ENCODE results near the gene NAALADL2.

The NAALADL2 gene

DNA sequence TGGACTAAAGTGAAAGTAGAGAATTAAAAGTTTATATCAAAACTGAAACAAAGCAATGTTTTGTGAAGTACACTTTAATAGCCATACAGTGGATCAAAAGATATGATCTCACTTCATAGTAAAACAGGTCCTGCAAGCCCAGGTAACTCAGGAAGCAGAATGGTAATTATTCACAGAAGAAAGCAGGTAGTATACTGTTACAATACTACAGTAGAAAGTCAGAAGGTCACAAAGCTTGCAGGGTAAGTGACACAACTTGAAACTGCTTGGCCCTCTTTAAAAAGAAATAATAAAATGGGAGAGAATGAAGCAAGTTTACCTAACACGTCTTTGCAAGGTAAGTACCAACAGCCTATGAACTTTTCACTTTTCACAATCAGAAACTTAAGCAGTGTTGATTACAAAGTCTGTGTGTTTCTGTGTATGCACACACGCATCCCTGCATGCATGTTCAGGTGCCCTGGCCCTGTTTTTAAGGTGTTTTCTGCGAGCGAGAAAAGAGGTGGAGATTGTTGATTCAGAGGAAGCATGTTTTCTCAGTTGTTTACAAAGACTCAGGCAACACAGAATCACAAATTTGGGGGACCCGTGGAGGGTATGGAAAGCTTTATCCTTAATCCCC is at the start of gene NAALADL2:
Gene NAALADL2, plus strand, starts transcription at position 221 of the 622 bp plus-strand sequence.
- H3K36me3 ChIP-seq (ENCODE audit: control insufficient read depth, insufficient read depth, low read length) = no peaks in the 10 kb centered on the region
- no peaks in the 10 kb centered on the region for H3K27me3 ChIP-seq (ENCODE audit: control insufficient read depth, insufficient read depth, low read length)
- peaks cover 4% of the 10 kb centered on the region for H3K4me1 ChIP-seq (ENCODE audit: control insufficient read depth, insufficient read depth, low read length)
- no peak within 1 kb of the TSS for H3K4me3 ChIP-seq (ENCODE audit: low read depth, low read length)
- no peak within 1 kb of the TSS for H3K9ac ChIP-seq (ENCODE audit: low read depth, low read length)
- H3K9me3 ChIP-seq (ENCODE audit: control insufficient read depth, insufficient read depth, low read length) = no peaks in the 10 kb centered on the region

DNA sequence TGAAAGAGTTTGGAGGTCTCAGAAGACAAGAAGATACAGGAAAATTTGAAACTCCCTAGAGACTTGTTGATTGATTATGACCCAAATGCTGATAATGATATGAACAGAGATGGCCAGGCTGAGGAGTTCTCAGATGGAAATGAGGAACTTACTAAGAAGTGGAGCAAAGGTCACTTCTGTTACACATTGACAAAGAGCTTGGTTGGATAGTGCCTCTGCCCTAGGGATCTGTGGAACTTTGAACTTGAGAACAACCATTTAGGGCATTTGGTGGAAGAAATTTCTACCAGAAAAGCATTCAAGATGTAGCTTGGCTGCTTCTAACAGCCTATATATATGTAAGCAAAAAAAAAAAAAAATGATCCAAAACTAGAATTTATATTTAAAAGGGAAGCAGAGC is 48.9 kb upstream of the NAALADL2 start:
- Histone ChIP-seq H3K36me3 (ENCODE audit: control insufficient read depth, insufficient read depth, low read length) (no peaks in the 10 kb centered on the region), H3K4me3 (ENCODE audit: low read depth, low read length) (no peak overlapping the region), H3K4me1 (ENCODE audit: control insufficient read depth, insufficient read depth, low read length) (no peaks in the 10 kb centered on the region), H3K9me3 (ENCODE audit: control insufficient read depth, insufficient read depth, low read length) (no peaks in the 10 kb centered on the region), H3K9ac (ENCODE audit: low read depth, low read length) (no peak overlapping the region), H3K27me3 (ENCODE audit: control insufficient read depth, insufficient read depth, low read length) (no peaks in the 10 kb centered on the region)

DNA sequence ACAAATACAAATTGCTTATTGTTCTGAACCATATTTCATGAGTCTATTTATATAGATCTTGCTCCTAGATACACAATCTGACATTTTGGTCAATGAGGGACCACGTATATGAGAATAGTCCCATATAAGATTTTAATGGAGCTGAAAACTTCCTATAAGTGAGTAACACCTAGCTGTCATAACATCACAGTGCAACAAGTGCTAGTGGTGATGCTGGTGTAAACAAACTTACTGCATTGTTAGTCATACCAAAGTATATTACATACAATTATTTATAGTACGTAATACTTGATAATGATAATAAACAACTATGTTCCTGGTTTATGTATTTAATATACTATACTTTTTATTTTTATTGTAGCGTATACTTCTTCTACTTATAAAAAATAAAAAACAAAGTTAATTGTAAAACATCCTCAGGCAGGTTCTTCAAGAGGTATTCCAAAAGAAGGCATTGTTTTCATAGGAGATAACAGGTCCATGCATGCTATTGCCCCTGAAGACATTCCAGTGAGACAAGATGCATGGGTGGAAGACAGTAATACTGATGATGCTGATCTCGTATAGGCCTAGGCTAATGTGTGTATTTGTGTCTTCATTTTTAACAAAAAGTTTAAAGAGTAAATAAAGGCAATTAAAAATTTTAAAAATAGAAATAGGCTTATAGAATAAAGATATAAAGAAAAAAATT is 46.8 kb upstream of the NAALADL2 start:
- H3K27me3 ChIP-seq (ENCODE audit: control insufficient read depth, insufficient read depth, low read length) = no peaks in the 10 kb centered on the region
- H3K4me3 ChIP-seq (ENCODE audit: low read depth, low read length) = no peak overlapping the region
- no peaks in the 10 kb centered on the region for H3K9me3 ChIP-seq (ENCODE audit: control insufficient read depth, insufficient read depth, low read length)
- no peaks in the 10 kb centered on the region for H3K36me3 ChIP-seq (ENCODE audit: control insufficient read depth, insufficient read depth, low read length)
- H3K9ac ChIP-seq (ENCODE audit: low read depth, low read length) = no peak overlapping the region
- no peaks in the 10 kb centered on the region for H3K4me1 ChIP-seq (ENCODE audit: control insufficient read depth, insufficient read depth, low read length)

DNA sequence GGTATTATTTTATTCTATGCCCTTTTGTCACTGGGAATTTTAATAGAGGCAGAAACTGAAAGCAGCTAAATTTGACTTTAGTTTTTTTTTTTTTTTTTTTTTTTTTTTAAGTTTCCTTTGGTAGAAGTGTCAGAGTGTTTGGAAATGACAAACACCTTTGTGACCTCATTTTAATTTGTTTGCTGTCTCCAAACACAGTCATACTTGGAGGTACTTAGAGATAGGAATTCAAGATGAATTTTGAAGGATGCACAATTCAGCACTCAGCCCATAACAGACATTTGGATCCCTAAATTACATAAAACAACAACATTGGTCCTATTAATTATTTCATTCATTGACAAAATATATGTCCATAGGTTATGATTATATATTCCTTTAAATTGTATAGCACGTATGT is 43.4 kb upstream of the NAALADL2 start:
- Histone ChIP-seq H3K9ac (ENCODE audit: low read depth, low read length) (no peak overlapping the region), H3K9me3 (ENCODE audit: control insufficient read depth, insufficient read depth, low read length) (no peaks in the 10 kb centered on the region)

DNA sequence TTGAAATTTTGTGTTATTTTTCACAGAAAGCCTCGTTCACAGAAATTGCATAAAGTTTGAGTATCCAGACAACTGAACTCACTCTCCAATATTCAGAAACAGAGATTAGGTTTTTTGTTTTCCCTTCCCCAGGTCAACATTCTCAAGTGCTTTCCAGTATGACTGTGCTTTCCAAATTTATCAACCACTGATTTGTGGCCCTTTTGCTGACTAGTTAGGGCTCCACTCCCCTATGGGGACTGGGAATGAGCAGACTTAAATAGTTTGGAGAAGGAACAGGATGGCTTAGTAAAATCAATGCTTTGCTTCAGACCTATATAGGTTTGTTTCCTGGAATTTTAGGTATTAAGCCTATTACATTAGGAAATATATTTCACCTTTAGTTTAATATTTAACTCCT is 38.2 kb upstream of the NAALADL2 start:
- H3K27me3 ChIP-seq (ENCODE audit: control insufficient read depth, insufficient read depth, low read length) = no peaks in the 10 kb centered on the region
- no peak overlapping the region for H3K4me3 ChIP-seq (ENCODE audit: low read depth, low read length)
- no peaks in the 10 kb centered on the region for H3K4me1 ChIP-seq (ENCODE audit: control insufficient read depth, insufficient read depth, low read length)
- no peaks in the 10 kb centered on the region for H3K36me3 ChIP-seq (ENCODE audit: control insufficient read depth, insufficient read depth, low read length)
- H3K9ac ChIP-seq (ENCODE audit: low read depth, low read length) = no peak overlapping the region
- H3K9me3 ChIP-seq (ENCODE audit: control insufficient read depth, insufficient read depth, low read length) = no peaks in the 10 kb centered on the region

More for the DNA sequence above, 43.4 kb upstream of the NAALADL2 start:
- no peaks in the 10 kb centered on the region for H3K27me3 ChIP-seq (ENCODE audit: control insufficient read depth, insufficient read depth, low read length)
- no peaks in the 10 kb centered on the region for H3K4me1 ChIP-seq (ENCODE audit: control insufficient read depth, insufficient read depth, low read length)
- H3K4me3 ChIP-seq (ENCODE audit: low read depth, low read length) = no peak overlapping the region
- no peaks in the 10 kb centered on the region for H3K36me3 ChIP-seq (ENCODE audit: control insufficient read depth, insufficient read depth, low read length)

DNA sequence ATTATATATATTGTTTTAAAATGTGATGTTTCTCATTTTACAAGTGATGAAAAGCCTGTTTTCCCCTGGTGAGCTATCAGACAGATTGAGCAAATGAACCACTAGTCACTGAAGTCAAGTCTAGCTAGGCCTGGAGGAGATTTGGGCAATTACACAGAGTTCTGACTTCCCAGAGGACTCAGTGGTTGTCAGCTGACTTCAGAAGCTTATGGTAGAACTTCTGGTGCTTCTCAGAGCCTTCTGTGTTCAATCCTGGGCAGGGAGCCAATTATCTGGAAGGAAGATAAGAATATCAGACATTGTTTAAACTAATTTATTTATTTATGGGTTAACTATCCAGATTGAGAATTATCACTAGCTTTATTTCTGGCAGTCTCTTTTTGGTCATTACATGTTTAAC is 37.7 kb upstream of the NAALADL2 start:
- Histone ChIP-seq H3K9me3 (ENCODE audit: control insufficient read depth, insufficient read depth, low read length) (no peaks in the 10 kb centered on the region), H3K27me3 (ENCODE audit: control insufficient read depth, insufficient read depth, low read length) (no peaks in the 10 kb centered on the region), H3K36me3 (ENCODE audit: control insufficient read depth, insufficient read depth, low read length) (no peaks in the 10 kb centered on the region), H3K9ac (ENCODE audit: low read depth, low read length) (no peak overlapping the region), H3K4me3 (ENCODE audit: low read depth, low read length) (no peak overlapping the region), H3K4me1 (ENCODE audit: control insufficient read depth, insufficient read depth, low read length) (no peaks in the 10 kb centered on the region)

DNA sequence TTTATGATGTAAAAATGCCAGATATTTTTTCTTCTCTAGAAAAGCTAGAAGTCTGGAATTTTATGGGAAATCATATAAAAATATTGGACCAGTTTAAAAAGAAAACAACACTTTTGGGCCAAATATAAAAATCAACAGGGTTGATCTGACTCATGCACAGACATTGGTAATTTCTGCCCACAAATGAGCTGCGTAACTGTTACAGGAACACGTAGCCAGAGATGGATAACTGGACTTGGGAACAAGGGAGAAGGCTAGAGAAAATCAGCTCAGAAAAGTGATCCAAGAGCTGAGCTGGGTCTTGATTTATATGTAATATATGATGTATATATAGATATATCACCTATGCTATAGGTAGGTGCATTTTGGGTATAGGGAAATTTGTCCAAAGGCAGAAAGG is 36.8 kb upstream of the NAALADL2 start:
- Histone ChIP-seq H3K4me3 (ENCODE audit: low read depth, low read length) (no peak overlapping the region), H3K36me3 (ENCODE audit: control insufficient read depth, insufficient read depth, low read length) (no peaks in the 10 kb centered on the region), H3K9ac (ENCODE audit: low read depth, low read length) (no peak overlapping the region), H3K4me1 (ENCODE audit: control insufficient read depth, insufficient read depth, low read length) (no peaks in the 10 kb centered on the region), H3K9me3 (ENCODE audit: control insufficient read depth, insufficient read depth, low read length) (no peaks in the 10 kb centered on the region), H3K27me3 (ENCODE audit: control insufficient read depth, insufficient read depth, low read length) (no peaks in the 10 kb centered on the region)

DNA sequence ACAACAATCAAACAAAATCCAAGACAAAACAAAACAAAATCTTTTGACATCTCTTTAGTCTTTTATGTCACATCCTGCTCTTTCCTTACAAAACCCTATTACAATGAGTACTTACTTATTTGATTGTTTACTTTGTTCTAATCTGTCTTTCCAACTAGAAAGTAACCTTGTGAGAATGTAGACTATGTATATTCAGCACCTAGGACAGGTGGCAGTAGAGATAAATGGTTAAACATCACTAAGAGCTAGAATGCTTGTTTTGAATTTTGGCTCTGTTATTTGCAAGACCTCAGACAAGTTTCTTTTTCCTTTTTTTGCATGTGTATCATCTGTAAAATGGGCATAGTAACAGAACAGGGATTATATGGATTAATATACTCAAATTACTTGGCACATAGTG is 33.1 kb upstream of the NAALADL2 start:
- Histone ChIP-seq H3K36me3 (ENCODE audit: control insufficient read depth, insufficient read depth, low read length) (no peaks in the 10 kb centered on the region), H3K27me3 (ENCODE audit: control insufficient read depth, insufficient read depth, low read length) (no peaks in the 10 kb centered on the region), H3K4me3 (ENCODE audit: low read depth, low read length) (no peak overlapping the region), H3K9me3 (ENCODE audit: control insufficient read depth, insufficient read depth, low read length) (no peaks in the 10 kb centered on the region), H3K9ac (ENCODE audit: low read depth, low read length) (no peak overlapping the region), H3K4me1 (ENCODE audit: control insufficient read depth, insufficient read depth, low read length) (no peaks in the 10 kb centered on the region)

DNA sequence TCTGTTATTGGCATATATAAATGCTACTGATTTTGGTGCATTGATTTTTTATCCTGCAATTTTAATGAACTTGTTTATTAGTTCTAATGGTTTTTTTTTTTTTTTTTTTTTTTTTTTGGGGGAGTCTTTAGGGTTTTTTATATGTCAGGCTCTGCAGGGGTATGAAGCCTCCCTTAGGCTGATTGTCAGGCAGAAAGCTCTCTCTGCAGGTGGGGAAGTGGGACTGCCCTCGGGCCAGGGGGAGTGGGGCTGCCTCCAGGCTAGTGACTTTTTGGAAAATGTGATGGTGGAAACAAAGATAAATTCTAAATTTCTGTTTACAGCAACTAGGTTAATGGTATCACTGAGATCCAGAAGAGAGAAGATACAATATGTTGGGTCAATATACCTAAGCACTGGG is 14.4 kb upstream of the NAALADL2 start:
- peaks cover 3% of the 10 kb centered on the region for H3K4me1 ChIP-seq (ENCODE audit: control insufficient read depth, insufficient read depth, low read length)
- no peaks in the 10 kb centered on the region for H3K36me3 ChIP-seq (ENCODE audit: control insufficient read depth, insufficient read depth, low read length)
- no peaks in the 10 kb centered on the region for H3K9me3 ChIP-seq (ENCODE audit: control insufficient read depth, insufficient read depth, low read length)
- no peak overlapping the region for H3K9ac ChIP-seq (ENCODE audit: low read depth, low read length)
- no peaks in the 10 kb centered on the region for H3K27me3 ChIP-seq (ENCODE audit: control insufficient read depth, insufficient read depth, low read length)
- H3K4me3 ChIP-seq (ENCODE audit: low read depth, low read length) = no peak overlapping the region

DNA sequence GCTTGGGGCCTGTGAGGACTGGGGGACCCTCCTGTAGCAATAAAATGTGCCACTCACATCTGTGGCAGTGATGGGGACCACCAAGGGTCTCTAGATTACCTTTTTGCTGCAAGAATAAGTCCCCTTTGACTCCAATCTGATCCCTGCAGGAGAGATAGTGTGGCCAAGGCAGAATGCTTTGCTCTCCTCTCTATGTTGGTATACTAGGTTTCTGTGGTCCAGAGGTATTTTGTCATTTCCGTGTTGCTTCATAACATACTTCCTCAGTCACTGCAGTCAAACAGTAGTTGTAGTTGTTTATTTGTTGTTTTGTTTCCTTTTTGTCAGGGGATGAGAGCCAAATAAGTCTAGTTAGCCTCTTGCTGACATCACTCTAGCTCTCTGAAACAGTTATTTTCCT is 13.1 kb upstream of the NAALADL2 start:
- Histone ChIP-seq H3K27me3 (ENCODE audit: control insufficient read depth, insufficient read depth, low read length) (no peaks in the 10 kb centered on the region), H3K36me3 (ENCODE audit: control insufficient read depth, insufficient read depth, low read length) (no peaks in the 10 kb centered on the region), H3K9ac (ENCODE audit: low read depth, low read length) (no peak overlapping the region), H3K9me3 (ENCODE audit: control insufficient read depth, insufficient read depth, low read length) (no peaks in the 10 kb centered on the region), H3K4me1 (ENCODE audit: control insufficient read depth, insufficient read depth, low read length) (no peaks in the 10 kb centered on the region), H3K4me3 (ENCODE audit: low read depth, low read length) (no peak overlapping the region)

DNA sequence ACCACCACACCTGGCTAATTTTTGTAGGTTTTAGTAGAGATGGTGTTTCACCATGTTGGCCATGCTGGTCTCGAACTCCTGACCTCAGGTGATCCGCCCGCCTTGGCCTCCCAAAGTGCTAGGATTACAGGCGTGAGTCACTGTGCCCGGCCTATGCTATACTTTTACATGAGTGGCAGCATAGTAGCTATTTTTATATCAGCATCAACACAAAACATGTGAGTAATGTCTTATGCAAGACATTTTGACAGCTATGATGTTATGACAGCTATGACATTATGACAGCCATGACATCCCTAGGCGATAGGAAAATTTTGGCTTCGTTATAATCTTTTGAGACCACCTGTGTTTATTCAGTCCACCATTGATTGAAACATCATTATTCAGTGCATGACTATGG is 4.1 kb upstream of the NAALADL2 start:
- no peaks in the 10 kb centered on the region for H3K36me3 ChIP-seq (ENCODE audit: control insufficient read depth, insufficient read depth, low read length)
- no peaks in the 10 kb centered on the region for H3K27me3 ChIP-seq (ENCODE audit: control insufficient read depth, insufficient read depth, low read length)
- H3K9me3 ChIP-seq (ENCODE audit: control insufficient read depth, insufficient read depth, low read length) = no peaks in the 10 kb centered on the region
- H3K4me3 ChIP-seq (ENCODE audit: low read depth, low read length) = no peak overlapping the region
- H3K4me1 ChIP-seq (ENCODE audit: control insufficient read depth, insufficient read depth, low read length) = peaks cover 4% of the 10 kb centered on the region
- H3K9ac ChIP-seq (ENCODE audit: low read depth, low read length) = no peak overlapping the region

DNA sequence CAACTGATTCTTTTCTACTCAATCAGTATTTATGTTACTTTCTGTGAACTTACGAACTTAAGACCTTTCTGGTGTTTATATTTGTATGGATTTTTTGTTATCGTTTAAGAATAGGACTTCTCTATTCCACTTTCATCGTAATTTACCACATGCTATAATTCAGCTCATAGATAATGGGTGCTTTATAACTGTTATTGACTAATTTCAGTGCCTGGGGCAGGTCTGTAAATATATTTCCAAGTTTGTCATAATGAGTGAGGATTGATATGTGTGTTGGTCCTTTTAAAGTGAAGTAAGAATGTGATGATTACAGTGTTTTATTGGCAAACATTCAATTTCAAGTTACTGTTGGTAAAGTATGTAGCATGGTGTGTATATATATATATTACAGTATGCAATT is 1.8 kb upstream of the NAALADL2 start:
- Histone ChIP-seq H3K4me3 (ENCODE audit: low read depth, low read length) (no peak overlapping the region), H3K27me3 (ENCODE audit: control insufficient read depth, insufficient read depth, low read length) (no peaks in the 10 kb centered on the region), H3K36me3 (ENCODE audit: control insufficient read depth, insufficient read depth, low read length) (no peaks in the 10 kb centered on the region), H3K9ac (ENCODE audit: low read depth, low read length) (no peak overlapping the region), H3K4me1 (ENCODE audit: control insufficient read depth, insufficient read depth, low read length) (peaks cover 4% of the 10 kb centered on the region), H3K9me3 (ENCODE audit: control insufficient read depth, insufficient read depth, low read length) (no peaks in the 10 kb centered on the region)

All from iPS-15b (cell line).